K562 (cell line): ENCODE data around the gene HSDL1.

Experiments used
- CC2D1A ChIP-seq: fragments of 450-650 bp; IDR thresholded peaks from 2 replicates; pipeline ENCODE4 v1.6.1; 2017; ENCODE audit warnings: mild to moderate bottlenecking
- ELK1 ChIP-seq: sonication (generic); formaldehyde crosslinking; IDR thresholded peaks from 2 replicates; pipeline ENCODE4 v1.8.1; 2022; ENCODE audit warnings: missing genetic modification reagents
- FOXP1 ChIP-seq: sonication (generic); formaldehyde crosslinking; IDR thresholded peaks from 2 replicates; pipeline ENCODE4 v1.8.0; 2022; ENCODE audit warnings: mild to moderate bottlenecking, missing genetic modification reagents
- GABPB1 ChIP-seq: sonication (generic); formaldehyde crosslinking; IDR thresholded peaks from 2 replicates; pipeline ENCODE4 v1.8.0; 2022; ENCODE audit warnings: mild to moderate bottlenecking, missing genetic modification reagents
- KDM4B ChIP-seq, 2 experiments: fragments of 450-650 bp in 1 of 2; sonication (generic) in 1 of 2; IDR thresholded peaks; 2 replicates each; pipeline ENCODE4 v1.6.1; 2016 to 2017; ENCODE audit warnings: borderline replicate concordance in 2 of 2, antibody characterized with exemption in 1 of 2, low read depth in 1 of 2, mild to moderate bottlenecking in 1 of 2
- KLF16 ChIP-seq: IDR thresholded peaks from 2 replicates; pipeline ENCODE4 v1.6.1; 2016; ENCODE audit warnings: antibody characterized with exemption
- MYC ChIP-seq, 2 experiments: fragments of 250-450 bp in 1 of 2; sonication (Bioruptor Pico) in 1 of 2; IDR thresholded peaks; 2 replicates each; pipeline versions ENCODE4 v1.5.1 to v1.6.1; 2012 to 2021; ENCODE audit warnings: low read depth in 2 of 2, borderline replicate concordance in 1 of 2, improper control_type of control experiment in 1 of 2, low read length in 1 of 2, mild to moderate bottlenecking in 1 of 2, moderate library complexity in 1 of 2
- PHF8 ChIP-seq: fragments of 200-600 bp; sonication (generic); IDR thresholded peaks from 2 replicates; pipeline ENCODE4 v1.6.1; 2012; ENCODE audit warnings: mixed run types, mild to moderate bottlenecking, inconsistent platforms, low read length, moderate library complexity, borderline replicate concordance
- RNF2 ChIP-seq: sonication (generic); IDR thresholded peaks from 2 replicates; pipeline ENCODE4 v1.6.1; 2016
- SIN3A ChIP-seq, 2 experiments: fragments of 150-350 bp in 1 of 2; IDR thresholded peaks; 2 replicates each; pipeline ENCODE4 v1.6.1; 2011 to 2016; ENCODE audit warnings: borderline replicate concordance in 2 of 2, low read depth in 2 of 2, low read length in 2 of 2, mild to moderate bottlenecking in 2 of 2, moderate library complexity in 2 of 2; ENCODE audit not compliant: control insufficient read depth in 1 of 2
- TEAD1 ChIP-seq, 2 experiments: fragments of 450-650 bp in 1 of 2; sonication (generic) in 1 of 2; formaldehyde crosslinking; IDR thresholded peaks; 2 replicates each; pipeline versions ENCODE4 v1.4.0 to v1.8.0; 2020 to 2022; ENCODE audit warnings: mild to moderate bottlenecking in 2 of 2, missing genetic modification reagents in 1 of 2

GRCh38 chr16:84159800-84160199 lies 14.8 kb upstream of the HSDL1 start:
- no peak for TF ChIP-seq KDM4B (IDR thresholded peaks at IDR 0.05; ENCODE audit: borderline replicate concordance in 2 of 2, low read depth in 1 of 2)
- TF ChIP-seq ELK1 (CRISPR knock-in tag), result no peak
- TF ChIP-seq GABPB1 (CRISPR knock-in tag), result no peak
- TF ChIP-seq FOXP1 (CRISPR knock-in tag), result no peak
- TF ChIP-seq PHF8, result no peak
- TF ChIP-seq SIN3A (IDR thresholded peaks at IDR 0.05; ENCODE audit: borderline replicate concordance in 2 of 2, control insufficient read depth in 1 of 2, low read depth in 2 of 2, low read length in 2 of 2), result no peak
- no peak for TF ChIP-seq KLF16
- no peak for TF ChIP-seq CC2D1A
- TF ChIP-seq RNF2, result peak; percentile 47; the same call in 1 of the 2 replicates
- TF ChIP-seq MYC (IDR thresholded peaks at IDR 0.05; ENCODE audit: low read depth, low read length), result no peak
- TF ChIP-seq MYC (CRISPR knock-in tag; IDR thresholded peaks at IDR 0.05; ENCODE audit: borderline replicate concordance, low read depth), result no peak
- no peak for TF ChIP-seq TEAD1 (CRISPR knock-in tag; IDR thresholded peaks at IDR 0.05)
